Left ventricle myocardium inferior (tissue), 1 donor: ENCODE measurements around the gene KANK3. TPM values are rescaled to one million over a fixed set of nuclear protein-coding genes. Genes with fewer than 3 reads are reported as not detected.
A peak's percentile ranks its signal among the peaks of the same experiment; 100 is the strongest.

Source experiments
- DNase-seq: peaks from one replicate; pipeline ENCODE4 v3.0.0-alpha.2; 2020
- H3K27ac ChIP-seq: fragments of 200-600 bp; replicated peaks from 2 replicates; pipeline ENCODE4 v1.8.0; 2021
- H3K27me3 ChIP-seq: fragments of 200-600 bp; 2 replicates; pipeline ENCODE4 v1.8.0; 2021; ENCODE audit warnings: low read depth
- H3K36me3 ChIP-seq: fragments of 200-600 bp; 2 replicates; pipeline ENCODE4 v1.8.0; 2021
- H3K4me1 ChIP-seq: fragments of 200-600 bp; 2 replicates; pipeline ENCODE4 v1.8.0; 2021
- H3K4me3 ChIP-seq: fragments of 200-600 bp; 2 replicates; pipeline ENCODE4 v1.8.0; 2021; ENCODE audit warnings: mild to moderate bottlenecking, moderate library complexity
- H3K9me3 ChIP-seq: fragments of 200-600 bp; replicated peaks from 2 replicates; pipeline ENCODE4 v1.8.0; 2021
- intact Hi-C: fragments of 100-400 bp; cut with micrococcal nuclease; formaldehyde crosslinking; loops from one replicate; pipeline ENCODE4 v1.11.0; 2022
- total RNA-seq: library from RNA; stranded (reverse); fragmentation: NEBNext Ultra II Directional; extraction: Animal tissue kit (Norgen Biotek cat#: 25700); gene quantifications from one replicate; pipeline ENCODE4 v1.2.1, GENCODE V29; 2021
- TF ChIP-seq, protein P1 (sequence below): fragments of 200-600 bp; IDR thresholded peaks from 2 replicates; pipeline ENCODE4 v1.8.0; 2021; ENCODE audit warnings: antibody characterized with exemption, mild to moderate bottlenecking, borderline replicate concordance
- donor health status: DM: no; HTN: yes; CAD: no; lungs with severe emphysema.

The KANK3 gene
- total RNA-seq, 1 donor from 2014 or later: 19.9 TPM

- Histone ChIP-seq H3K4me3 (no peak overlapping the region), H3K27me3 (no peaks in the 10 kb centered on the region), H3K9me3 (no peaks in the 10 kb centered on the region), H3K27ac (peak overlapping the region; percentile 50), H3K36me3 (peaks cover 59% of the 10 kb centered on the region), H3K4me1 (peaks cover 70% of the 10 kb centered on the region)
- DNase-seq: no peak
- TF ChIP-seq, protein P1, sequence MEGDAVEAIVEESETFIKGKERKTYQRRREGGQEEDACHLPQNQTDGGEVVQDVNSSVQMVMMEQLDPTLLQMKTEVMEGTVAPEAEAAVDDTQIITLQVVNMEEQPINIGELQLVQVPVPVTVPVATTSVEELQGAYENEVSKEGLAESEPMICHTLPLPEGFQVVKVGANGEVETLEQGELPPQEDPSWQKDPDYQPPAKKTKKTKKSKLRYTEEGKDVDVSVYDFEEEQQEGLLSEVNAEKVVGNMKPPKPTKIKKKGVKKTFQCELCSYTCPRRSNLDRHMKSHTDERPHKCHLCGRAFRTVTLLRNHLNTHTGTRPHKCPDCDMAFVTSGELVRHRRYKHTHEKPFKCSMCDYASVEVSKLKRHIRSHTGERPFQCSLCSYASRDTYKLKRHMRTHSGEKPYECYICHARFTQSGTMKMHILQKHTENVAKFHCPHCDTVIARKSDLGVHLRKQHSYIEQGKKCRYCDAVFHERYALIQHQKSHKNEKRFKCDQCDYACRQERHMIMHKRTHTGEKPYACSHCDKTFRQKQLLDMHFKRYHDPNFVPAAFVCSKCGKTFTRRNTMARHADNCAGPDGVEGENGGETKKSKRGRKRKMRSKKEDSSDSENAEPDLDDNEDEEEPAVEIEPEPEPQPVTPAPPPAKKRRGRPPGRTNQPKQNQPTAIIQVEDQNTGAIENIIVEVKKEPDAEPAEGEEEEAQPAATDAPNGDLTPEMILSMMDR: no peak
- intact Hi-C loops: no loop called here
Measured at GRCh38 chr19:8370176-8371010, 27.3 kb upstream of the KANK3 start.

GRCh38 chr19:8367327-8368001 is 24.4 kb upstream of the KANK3 start:
- TF ChIP-seq, protein P1: no peak
- H3K27ac ChIP-seq: peak overlapping the region; percentile 88
- peaks cover 37% of the 10 kb centered on the region for H3K36me3 ChIP-seq
- no peaks in the 10 kb centered on the region for H3K9me3 ChIP-seq
- H3K4me3 ChIP-seq: peak overlapping the region; percentile 80
- peak; percentile 91 for DNase-seq
- intact Hi-C loops: no loop called here
- H3K27me3 ChIP-seq: no peaks in the 10 kb centered on the region
- H3K4me1 ChIP-seq: peaks cover 88% of the 10 kb centered on the region

DNA sequence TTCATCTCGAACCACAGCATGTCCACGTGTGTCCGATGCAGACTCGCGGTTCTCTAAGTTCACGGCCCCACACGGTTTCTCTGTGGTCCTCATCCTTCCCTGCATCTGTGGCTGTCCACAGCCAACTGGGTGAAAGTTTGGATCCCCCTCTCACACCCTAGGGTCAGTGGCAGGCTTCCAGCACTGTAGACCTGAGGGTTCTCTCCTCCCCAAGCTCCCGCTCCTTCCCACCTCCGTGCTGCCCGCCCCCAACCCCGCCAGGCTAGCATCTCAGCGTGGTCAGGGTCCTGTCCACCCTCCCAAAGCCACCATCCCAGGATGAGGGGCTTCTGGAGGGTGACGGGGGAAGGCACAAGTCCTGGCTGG is 23.9 kb upstream of the KANK3 start:
- TF ChIP-seq, protein P1: no peak
- peak overlapping the region; percentile 80 for H3K4me3 ChIP-seq
- peaks cover 93% of the 10 kb centered on the region for H3K4me1 ChIP-seq
- intact Hi-C loops: no loop called here
- no peak for DNase-seq
- H3K27ac ChIP-seq: peak overlapping the region; percentile 88
- H3K36me3 ChIP-seq: peaks cover 31% of the 10 kb centered on the region
- H3K27me3 ChIP-seq: no peaks in the 10 kb centered on the region
- no peaks in the 10 kb centered on the region for H3K9me3 ChIP-seq

DNA sequence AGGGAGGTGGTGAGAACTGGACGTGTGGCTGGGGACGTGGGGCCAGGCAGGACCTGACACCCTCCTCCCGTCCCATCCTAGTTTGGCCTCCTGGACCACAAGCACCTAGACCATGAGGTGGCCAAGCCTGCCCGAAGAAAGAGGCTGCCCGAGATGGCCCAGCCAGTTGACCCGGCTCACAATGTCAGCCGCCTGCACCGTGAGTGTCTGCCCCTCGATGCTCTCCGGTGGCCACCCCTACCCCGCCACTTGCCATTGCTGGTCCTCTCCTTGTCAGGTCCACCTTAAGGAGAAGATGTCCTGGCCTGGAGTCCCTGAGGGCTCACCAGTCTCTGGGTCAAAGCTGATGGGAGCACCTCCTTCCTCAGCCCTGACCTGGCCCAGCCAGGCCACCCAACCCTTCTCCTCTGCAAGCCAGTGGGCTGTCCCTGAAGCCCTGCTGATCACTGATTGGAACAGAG is 23.1 kb upstream of the KANK3 start:
- H3K4me1 ChIP-seq: peaks cover 96% of the 10 kb centered on the region
- intact Hi-C loops: no loop called here
- H3K9me3 ChIP-seq: no peaks in the 10 kb centered on the region
- no peak for DNase-seq
- H3K27ac ChIP-seq: peak overlapping the region; percentile 88
- H3K4me3 ChIP-seq: peak overlapping the region; percentile 80
- no peaks in the 10 kb centered on the region for H3K27me3 ChIP-seq
- H3K36me3 ChIP-seq: peaks cover 23% of the 10 kb centered on the region
- TF ChIP-seq, protein P1: no peak

GRCh38 chr19:8363803-8364771 is 21.0 kb upstream of the KANK3 start, which contains the start of gene ANGPTL4:
TSS of gene ANGPTL4 (plus strand) at chr19:8364155. CDS start at chr19:8364322, 167 bp downstream.
- Histone ChIP-seq H3K4me1 (peaks cover 81% of the 10 kb centered on the region), H3K27me3 (no peaks in the 10 kb centered on the region), H3K27ac (peak within 1 kb of the TSS; percentile 92), H3K9me3 (no peaks in the 10 kb centered on the region), H3K36me3 (peaks cover 7% of the 10 kb centered on the region), H3K4me3 (peak within 1 kb of the TSS; percentile 80)
- DNase-seq: peak; percentile 77
- TF ChIP-seq, protein P1: peak; percentile 48
- intact Hi-C loops: no loop called here
